A673 (cell line): Measurements from ENCODE around the gene NBR1. TPM values are rescaled to one million over a fixed set of nuclear protein-coding genes. Genes with fewer than 3 reads are reported as not detected.
"Not testable (repeated sequence)": the region's sequence is repeated elsewhere in the genome, so short reads cannot be mapped to it uniquely, and the experiment has no call there.

ENCODE experiments used
- BruUV-seq: library from RNA; stranded (reverse); fragments of 400-500 nt; replicated peaks from 2 replicates; lab custom pipeline; 2021; lab: Mats Ljungman, UMichigan
- CTCF ChIA-PET: fragments of 300-600 bp; sonication (Branson Sonifier 250); formaldehyde crosslinking; loops from one replicate; lab custom pipeline; 2022; ENCODE audit warnings: antibody characterized with exemption; lab: Charles Lee
- POLR2A ChIA-PET: fragments of 300-600 bp; sonication (Branson Sonifier 250); formaldehyde crosslinking; loops from one replicate; lab custom pipeline; 2022; ENCODE audit warnings: antibody characterized with exemption; ENCODE audit not compliant: low non-redundant PET; lab: Charles Lee
- DNase-seq: peaks from one replicate; pipeline ENCODE4 v3.0.0-alpha.2; 2015; ENCODE audit warnings: low spot score
- H3K27ac ChIP-seq: fragments of 200-600 bp; sonication (generic); 2 replicates; pipeline ENCODE4 v1.5.1; 2016; ENCODE audit warnings: mixed run types, low read depth, mild to moderate bottlenecking, mixed read lengths, antibody characterized with exemption, low read length; ENCODE audit not compliant: poor library complexity, severe bottlenecking
- H3K27me3 ChIP-seq: fragments of 200-600 bp; sonication (generic); replicated peaks from 2 replicates; pipeline ENCODE4 v1.6.1; 2017; ENCODE audit warnings: mixed run types, low read depth, mild to moderate bottlenecking, mixed read lengths, antibody characterized with exemption, low read length; ENCODE audit not compliant: insufficient read depth, poor library complexity
- H3K36me3 ChIP-seq: fragments of 200-600 bp; sonication (generic); 2 replicates; pipeline ENCODE4 v1.6.1; 2016; ENCODE audit warnings: mixed run types, mild to moderate bottlenecking, mixed read lengths, antibody characterized with exemption, low read length; ENCODE audit not compliant: insufficient read depth, poor library complexity, severe bottlenecking
- H3K4me1 ChIP-seq: fragments of 200-600 bp; sonication (generic); 2 replicates; pipeline ENCODE4 v1.6.1; 2017; ENCODE audit warnings: mixed run types, mild to moderate bottlenecking, mixed read lengths, antibody characterized with exemption, low read length; ENCODE audit not compliant: insufficient read depth, poor library complexity, severe bottlenecking
- H3K4me3 ChIP-seq: fragments of 200-600 bp; sonication (generic); 2 replicates; pipeline ENCODE4 v1.5.1; 2016; ENCODE audit warnings: low read depth, mixed run types, mild to moderate bottlenecking, mixed read lengths, low read length; ENCODE audit not compliant: poor library complexity, severe bottlenecking
- H3K9me3 ChIP-seq: fragments of 200-600 bp; sonication (generic); 2 replicates; pipeline ENCODE4 v1.6.1; 2016; ENCODE audit warnings: mixed run types, low read depth, mild to moderate bottlenecking, mixed read lengths, antibody characterized with exemption, low read length; ENCODE audit not compliant: poor library complexity, severe bottlenecking
- intact Hi-C: fragments of 100-400 bp; cut with micrococcal nuclease; formaldehyde crosslinking; loops from one replicate; pipeline ENCODE4 v1.10.0; 2022; ENCODE audit not compliant: unreplicated experiment
- total RNA-seq: library from RNA; stranded (reverse); gene quantifications from 2 replicates; pipeline ENCODE4 v1.2.3, GENCODE V29; 2021

The NBR1 gene
- total RNA-seq, 1 experiment from 2014 or later: 19.5 TPM

GRCh38 chr17:43233263-43233662 lies 62.2 kb downstream of the NBR1 start:
- POLR2A ChIA-PET, H3K9me3 ChIP-seq, H3K36me3 ChIP-seq, H3K27me3 ChIP-seq, DNase-seq, BruUV-seq, H3K4me1 ChIP-seq, H3K27ac ChIP-seq, H3K4me3 ChIP-seq, CTCF ChIA-PET, intact Hi-C loops: not testable (repeated sequence)

GRCh38 chr17:43233877-43234276 lies 62.9 kb downstream of the NBR1 start, which contains the start of gene RNU2-1:
RNU2-1 (minus strand) TSS chr17:43233977.
- POLR2A ChIA-PET, BruUV-seq, CTCF ChIA-PET, DNase-seq, H3K36me3 ChIP-seq, H3K4me1 ChIP-seq, H3K9me3 ChIP-seq, H3K4me3 ChIP-seq, intact Hi-C loops, H3K27me3 ChIP-seq, H3K27ac ChIP-seq: not testable (repeated sequence)

GRCh38 chr17:43239597-43239996 lies 68.6 kb downstream of the NBR1 start:
- intact Hi-C loops, H3K4me3 ChIP-seq, BruUV-seq, CTCF ChIA-PET, H3K4me1 ChIP-seq, H3K27ac ChIP-seq, H3K9me3 ChIP-seq, H3K36me3 ChIP-seq, H3K27me3 ChIP-seq, DNase-seq, POLR2A ChIA-PET: not testable (repeated sequence)

GRCh38 chr17:43240596-43241352 lies 69.8 kb downstream of the NBR1 start:
- CTCF ChIA-PET, intact Hi-C loops, H3K4me3 ChIP-seq, H3K27ac ChIP-seq, H3K9me3 ChIP-seq, H3K4me1 ChIP-seq, DNase-seq, BruUV-seq, POLR2A ChIA-PET, H3K36me3 ChIP-seq, H3K27me3 ChIP-seq: not testable (repeated sequence)

- intact Hi-C loops, BruUV-seq, DNase-seq: not testable (repeated sequence)
Measured at GRCh38 chr17:43246456-43246855, 75.4 kb downstream of the NBR1 start.

More at GRCh38 chr17:43246456-43246855, 75.4 kb downstream of the NBR1 start:
- H3K4me1 ChIP-seq, H3K4me3 ChIP-seq, H3K27ac ChIP-seq, H3K9me3 ChIP-seq, POLR2A ChIA-PET, H3K36me3 ChIP-seq, CTCF ChIA-PET, H3K27me3 ChIP-seq: not testable (repeated sequence)

Other genes with a start within 250 kb of the NBR1 start
- gene AARSD1, start 206.8 kb upstream of the NBR1 start, total RNA-seq: 32.9 and 36.0 TPM in 2 replicates
- gene PTGES3L, start 191.1 kb upstream of the NBR1 start, total RNA-seq: 0.64 and 1.1 TPM in 2 replicates
- gene RUNDC1, start 190.6 kb upstream of the NBR1 start, total RNA-seq: 7.3 and 8.0 TPM in 2 replicates
- gene RPL27, start 172.8 kb upstream of the NBR1 start, total RNA-seq: 547 and 560 TPM in 2 replicates
- gene IFI35, start 164.4 kb upstream of the NBR1 start, total RNA-seq: 4.9 and 7.2 TPM in 2 replicates
- gene VAT1, start 148.8 kb upstream of the NBR1 start, total RNA-seq: 45.2 and 47.0 TPM in 2 replicates
- 5.5 and 6.7 TPM in 2 replicates for gene RND2, start 146.0 kb upstream of the NBR1 start, total RNA-seq
- gene BRCA1, start 45.9 kb upstream of the NBR1 start, total RNA-seq: 24.2 and 32.9 TPM in 2 replicates
- 1.8 and 2.1 TPM in 2 replicates for gene TMEM106A, start 40.7 kb downstream of the NBR1 start, total RNA-seq
- gene CCDC200, start 57.4 kb downstream of the NBR1 start, total RNA-seq: not detected in 2 replicates
- 3,906 and 4,067 TPM in 2 replicates for gene RNU2-1, start 62.8 kb downstream of the NBR1 start, total RNA-seq
- 4.3 and 5.5 TPM in 2 replicates for gene ARL4D, start 227.8 kb downstream of the NBR1 start, total RNA-seq